GM18909 (cell line): Measurements from ENCODE around the gene RILPL1.
"Not testable (repeated sequence)": the region's sequence is repeated elsewhere in the genome, so short reads cannot be mapped to it uniquely, and the experiment has no call there.

Experiments used
- ATAC-seq: cut with Tn5 transposase; IDR thresholded peaks from one replicate; pipeline ENCODE4 v1.9.1; 2021; ENCODE audit warnings: mild to moderate bottlenecking; ENCODE audit not compliant: unreplicated experiment, poor library complexity

RILPL1 gene, protein sequence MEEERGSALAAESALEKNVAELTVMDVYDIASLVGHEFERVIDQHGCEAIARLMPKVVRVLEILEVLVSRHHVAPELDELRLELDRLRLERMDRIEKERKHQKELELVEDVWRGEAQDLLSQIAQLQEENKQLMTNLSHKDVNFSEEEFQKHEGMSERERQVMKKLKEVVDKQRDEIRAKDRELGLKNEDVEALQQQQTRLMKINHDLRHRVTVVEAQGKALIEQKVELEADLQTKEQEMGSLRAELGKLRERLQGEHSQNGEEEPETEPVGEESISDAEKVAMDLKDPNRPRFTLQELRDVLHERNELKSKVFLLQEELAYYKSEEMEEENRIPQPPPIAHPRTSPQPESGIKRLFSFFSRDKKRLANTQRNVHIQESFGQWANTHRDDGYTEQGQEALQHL

DNA sequence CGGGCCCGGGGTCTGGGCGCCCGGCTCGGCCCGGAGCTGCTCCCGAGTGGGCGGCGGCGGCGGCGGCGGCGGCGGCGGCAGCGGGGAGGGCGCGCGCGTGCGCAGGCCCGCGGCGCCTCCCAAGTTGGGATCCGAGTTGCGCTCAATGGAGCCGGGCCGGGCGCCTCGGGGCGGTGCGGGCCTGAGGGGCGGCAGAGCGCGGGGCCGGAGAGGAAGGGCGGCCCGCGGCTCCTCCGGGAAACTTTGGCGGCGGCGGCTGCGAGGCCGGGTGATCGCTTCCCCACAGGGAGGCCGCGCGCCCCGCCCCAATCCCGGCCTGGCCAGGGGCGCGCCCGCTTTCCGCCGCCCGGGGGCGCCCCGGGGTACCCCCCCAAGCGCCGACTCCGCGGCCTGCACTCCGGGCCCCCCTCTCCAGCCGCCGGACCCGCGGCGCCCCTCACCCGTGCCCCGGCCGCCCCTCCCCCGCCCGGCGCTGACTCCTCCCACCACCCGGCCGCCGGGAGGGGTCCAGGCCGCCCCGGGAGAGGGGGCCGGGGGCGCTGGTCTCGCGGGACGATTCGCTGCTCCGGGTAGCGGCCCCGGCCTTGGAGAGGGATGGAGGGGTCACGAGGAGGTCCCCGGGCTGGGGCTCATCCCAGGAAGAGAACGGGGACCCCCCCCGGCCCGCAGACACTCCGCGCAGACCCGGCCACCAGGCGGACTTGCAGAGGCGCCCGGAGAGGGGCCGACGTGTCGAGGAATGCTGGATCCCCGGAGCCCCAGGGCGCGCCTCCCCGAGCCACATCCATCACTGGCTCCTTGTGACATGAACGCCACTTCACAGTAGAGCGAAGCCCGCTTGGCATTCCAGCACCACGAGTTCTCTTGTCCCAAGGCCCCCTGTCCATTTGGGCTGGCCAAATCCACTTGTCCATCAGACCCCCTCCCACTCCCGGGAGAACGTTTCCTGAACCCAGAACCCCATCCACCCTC is at the start of gene RILPL1:
RILPL1 (minus strand) TSS at position 48 of the 972 bp plus-strand sequence. CDS start 237 bp downstream, outside the sequence.
- ATAC-seq, result peak; percentile 54

- no peak for ATAC-seq
Measured at GRCh38 chr12:123580772-123581171, 47.3 kb upstream of the RILPL1 start.

DNA sequence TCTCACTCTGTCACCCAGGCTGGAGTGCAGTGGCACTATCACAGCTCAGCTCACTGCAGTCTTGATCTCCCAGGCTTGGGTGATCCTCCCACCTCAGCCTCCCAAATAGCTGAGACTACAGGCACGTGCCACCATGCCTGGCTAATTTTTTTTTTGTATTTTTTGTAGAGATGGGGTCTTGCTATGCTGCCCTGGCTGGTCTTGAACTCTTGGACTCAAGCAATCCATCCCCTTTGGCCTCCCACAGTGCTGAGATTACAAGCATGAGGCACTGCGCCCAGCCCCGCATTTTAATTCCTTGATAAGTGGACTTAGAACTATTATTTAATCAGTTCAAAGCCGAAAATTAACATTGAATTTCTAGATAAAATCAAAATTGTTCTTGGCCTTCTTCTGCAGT is 45.3 kb upstream of the RILPL1 start:
- ATAC-seq, result not testable (repeated sequence)

GRCh38 chr12:123578243-123578642 is 44.7 kb upstream of the RILPL1 start:
- ATAC-seq, result no peak

GRCh38 chr12:123576611-123577010 is 43.1 kb upstream of the RILPL1 start:
- ATAC-seq, result no peak

GRCh38 chr12:123573870-123574269 is 40.4 kb upstream of the RILPL1 start:
- no peak for ATAC-seq

DNA sequence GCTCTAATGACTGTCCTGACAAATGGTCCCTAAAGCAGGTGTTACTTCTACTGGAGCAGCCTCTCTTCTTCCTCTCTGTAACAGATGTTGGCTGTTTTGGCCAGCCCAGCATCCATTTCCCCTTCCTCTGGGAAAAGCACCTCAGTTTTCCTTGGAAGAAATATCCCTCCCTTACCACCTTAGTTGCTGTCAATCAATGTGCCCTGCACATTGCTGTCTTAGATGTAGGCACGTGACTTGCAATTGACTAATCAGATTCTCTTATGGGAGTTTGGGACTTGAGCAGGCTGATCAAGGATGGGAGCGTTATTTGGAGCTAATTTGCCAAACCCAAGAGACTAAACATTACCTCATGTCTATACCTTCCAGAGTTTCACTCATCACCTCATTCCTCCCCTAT is 38.9 kb upstream of the RILPL1 start:
- no peak for ATAC-seq

GRCh38 chr12:123571343-123571813 is 37.9 kb upstream of the RILPL1 start:
- no peak for ATAC-seq

DNA sequence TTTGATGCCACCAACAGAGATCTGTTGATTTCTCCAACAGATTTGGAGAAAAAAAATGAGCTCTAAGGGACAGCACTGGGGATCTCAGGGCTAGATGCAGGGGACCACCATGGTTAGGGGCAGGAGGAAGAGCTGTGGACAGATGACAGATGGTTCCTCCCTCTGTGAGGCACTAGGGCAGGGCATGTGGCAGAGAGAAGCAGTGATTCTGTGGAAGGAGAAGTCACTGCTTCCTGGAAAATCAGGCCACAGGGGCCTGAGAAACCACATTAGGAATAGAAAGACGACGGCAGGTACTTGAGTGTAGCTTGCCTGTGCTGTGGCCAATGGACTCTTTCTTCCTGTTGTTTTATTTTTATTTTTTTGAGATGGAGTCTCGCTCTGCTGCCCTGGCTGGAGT is 25.9 kb upstream of the RILPL1 start:
- ATAC-seq, result no peak

- not testable (repeated sequence) for ATAC-seq
Measured at GRCh38 chr12:123558487-123558886, 25.0 kb upstream of the RILPL1 start.

GRCh38 chr12:123554843-123555242 is 21.3 kb upstream of the RILPL1 start:
- not testable (repeated sequence) for ATAC-seq

DNA sequence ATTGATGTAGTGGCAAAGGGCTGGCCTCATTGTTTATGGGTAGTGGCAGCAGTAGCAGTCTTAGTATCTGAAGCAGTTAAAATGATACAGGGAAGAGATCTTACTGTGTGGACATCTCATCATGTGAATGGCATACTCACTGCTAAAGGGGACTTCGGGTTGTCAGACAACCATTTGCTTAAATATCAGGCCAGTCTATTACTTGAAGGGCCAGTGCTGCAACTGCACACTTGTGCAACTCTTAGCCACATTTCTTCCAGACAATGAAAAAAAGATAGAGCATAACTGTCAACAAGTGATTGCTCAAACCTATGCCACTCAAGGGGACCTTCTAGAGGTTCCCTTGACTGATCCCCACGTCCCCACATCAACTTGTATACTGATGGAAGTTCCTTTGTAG is 20.6 kb upstream of the RILPL1 start:
- ATAC-seq, result not testable (repeated sequence)

DNA sequence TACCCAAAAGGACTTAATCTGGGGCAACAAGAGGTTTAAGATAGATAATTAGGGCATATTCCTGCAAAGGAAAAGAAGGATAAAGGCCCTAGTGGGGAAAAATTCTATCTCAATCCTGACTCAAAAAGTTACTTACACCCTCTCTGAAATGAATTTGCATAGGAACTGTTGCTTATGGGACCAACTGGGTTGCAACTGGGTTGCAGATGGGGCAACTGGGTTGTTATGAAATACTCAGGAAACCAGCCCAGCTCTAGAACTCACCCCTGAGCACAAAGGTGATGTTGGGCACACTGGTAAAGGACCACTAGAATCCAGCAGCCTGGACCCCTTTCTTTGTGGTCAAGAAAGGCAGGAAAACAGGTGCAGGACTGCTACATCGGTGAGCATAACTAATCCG is 17.2 kb upstream of the RILPL1 start:
- no peak for ATAC-seq

DNA sequence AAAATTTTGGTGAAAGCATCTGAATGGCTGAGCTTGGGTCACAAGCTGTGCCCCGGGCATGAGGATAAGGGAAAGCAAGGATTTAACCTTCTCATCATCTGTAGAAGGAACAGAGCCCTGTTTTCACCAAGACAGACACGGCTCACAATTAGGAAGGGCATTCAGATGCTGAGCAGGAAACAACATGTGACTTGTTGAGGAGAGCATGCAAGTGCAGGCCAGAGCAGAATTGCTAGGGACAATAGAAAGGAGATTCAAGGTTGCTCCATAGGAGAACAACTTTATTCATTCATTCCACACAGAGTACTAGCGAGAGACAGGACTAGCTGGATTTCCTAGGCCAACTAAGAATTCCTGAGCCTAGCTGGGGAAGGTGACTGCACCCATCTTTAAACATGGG is 14.6 kb upstream of the RILPL1 start:
- ATAC-seq, result no peak

DNA sequence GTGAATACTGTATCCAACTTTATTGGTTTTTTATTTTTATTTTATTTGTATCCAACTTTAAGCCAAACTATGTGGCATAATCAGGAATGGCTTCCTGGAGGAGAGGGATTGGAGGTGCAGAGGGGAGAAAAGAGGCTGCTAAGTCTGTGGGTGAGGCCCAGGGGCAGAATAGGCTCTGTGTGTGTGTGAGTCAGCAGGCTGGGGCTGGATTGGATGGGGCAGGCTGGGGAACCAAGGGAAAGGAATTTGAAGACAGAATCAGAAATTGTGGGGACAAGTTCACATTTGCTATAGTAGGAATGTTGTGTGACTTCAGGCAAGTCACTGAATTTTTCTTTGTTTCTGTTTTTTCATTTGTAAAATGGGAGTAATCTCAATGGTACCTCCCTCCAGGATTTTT is 12.8 kb upstream of the RILPL1 start:
- no peak for ATAC-seq

- ATAC-seq, result no peak
Measured at GRCh38 chr12:123543541-123543940, 10.0 kb upstream of the RILPL1 start.

DNA sequence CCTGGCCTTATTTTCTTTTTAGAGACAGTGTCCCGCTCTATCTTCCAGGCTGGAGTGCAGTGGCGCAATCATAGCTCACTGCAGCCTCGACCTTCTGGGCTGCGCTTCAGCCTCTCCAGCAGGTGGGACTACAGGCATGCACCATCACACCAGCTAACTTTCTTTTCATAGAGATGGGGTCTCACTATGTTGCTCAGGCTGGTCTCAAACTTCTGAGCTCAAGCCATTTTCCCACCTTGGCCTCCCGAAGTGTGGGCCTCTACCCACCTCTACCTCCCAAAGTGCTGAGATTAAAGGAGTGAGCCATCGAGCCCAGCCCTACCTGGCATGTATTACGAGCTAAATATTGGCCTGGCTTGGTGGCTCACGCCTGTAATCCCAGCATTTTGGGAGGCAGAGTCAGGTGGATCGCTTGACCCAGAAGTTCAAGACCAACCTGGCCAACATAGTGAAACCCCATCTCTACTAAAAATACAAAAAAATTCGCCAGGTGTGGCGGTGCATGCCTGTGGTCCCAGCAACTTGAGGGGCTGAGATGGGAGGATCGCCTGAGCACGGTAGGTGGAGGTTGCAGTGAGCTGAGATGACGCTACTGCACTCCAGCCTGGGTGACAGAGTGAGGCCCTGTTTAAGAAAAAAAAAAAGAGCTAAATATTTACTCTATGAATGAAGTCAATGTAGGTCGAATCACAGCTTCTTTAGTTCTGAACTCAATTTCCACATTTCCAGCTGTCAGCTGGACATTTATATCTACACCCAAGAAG is 7.6 kb upstream of the RILPL1 start:
- no peak for ATAC-seq

- not testable (repeated sequence) for ATAC-seq
Measured at GRCh38 chr12:123535952-123536351, 2.4 kb upstream of the RILPL1 start.

GRCh38 chr12:123532808-123533649 is 490 bp downstream of the RILPL1 start:
- no peak for ATAC-seq
